HepG2 (cell line): ENCODE data around the gene KCTD4. TPM values are rescaled to one million over a fixed set of nuclear protein-coding genes. Genes with fewer than 3 reads are reported as not detected.

ENCODE experiments used
- ATAC-seq: fragments of 200-7000 bp; cut with Tn5 transposase; 3 replicates; pipeline ENCODE4 v1.9.1; 2020; ENCODE audit warnings: mild to moderate bottlenecking, moderate library complexity
- BruUV-seq: library from RNA; stranded (reverse); fragments of 400-500 nt; replicated peaks from 2 replicates; lab custom pipeline; 2021; lab: Mats Ljungman, UMichigan
- CTCF ChIA-PET: fragments of 300-600 bp; formaldehyde crosslinking; extraction: SDS; loops from one replicate; lab custom pipeline; 2021; ENCODE audit warnings: low total read pairs, inconsistent platforms, low intra/inter-chr PET ratio; lab: Yijun Ruan, JAX
- POLR2A ChIA-PET: fragments of 350-600 bp; sonication (Branson Sonifier 250); formaldehyde crosslinking; loops from one replicate; lab custom pipeline; 2020; ENCODE audit warnings: antibody characterized with exemption, inconsistent platforms; lab: Yijun Ruan, JAX
- DNase-seq: peaks from one replicate; pipeline ENCODE4 v3.0.0-alpha.2; 2015; ENCODE audit warnings: low spot score
- FAIRE-seq: peaks from 3 replicates; lab custom pipeline; 2011; peaks lifted over from hg19 to GRCh38; lab: Jason Lieb, UNC
- H2AFZ ChIP-seq: one replicate; pipeline ENCODE4 v1.6.1; 2011; ENCODE audit warnings: low read length, inconsistent platforms
- H3K27ac ChIP-seq: fragments of 300-600 bp; 3 replicates; pipeline ENCODE4 v1.8.0; 2011; ENCODE audit warnings: mixed run types, mild to moderate bottlenecking, mixed read lengths, low read length, inconsistent platforms; ENCODE audit not compliant: insufficient read depth; ENCODE audit errors: extremely low read length
- H3K27me3 ChIP-seq, 2 experiments: fragments of 200-600 bp in 1 of 2; 2 replicates in 1 of 2; 3 replicates in 1 of 2; pipeline versions ENCODE4 v1.6.0 to v1.8.0; 2011; ENCODE audit warnings: low read length in 2 of 2, mild to moderate bottlenecking in 2 of 2, moderate library complexity in 2 of 2, inconsistent platforms in 1 of 2; ENCODE audit not compliant: insufficient read depth in 2 of 2, control insufficient read depth in 1 of 2
- H3K36me3 ChIP-seq, 2 experiments: fragments of 200-600 bp in 1 of 2; replicated peaks in 1 of 2; 2 replicates in 1 of 2; 3 replicates in 1 of 2; pipeline versions ENCODE4 v1.5.1 to v1.8.0; 2011; ENCODE audit warnings: low read length in 2 of 2, inconsistent platforms in 1 of 2; ENCODE audit not compliant: insufficient read depth in 2 of 2, control insufficient read depth in 1 of 2
- H3K4me1 ChIP-seq: 2 replicates; pipeline ENCODE4 v1.5.1; 2012; ENCODE audit warnings: low read length, inconsistent platforms; ENCODE audit not compliant: insufficient read depth
- H3K4me2 ChIP-seq: 2 replicates; pipeline ENCODE4 v1.6.0; 2011; ENCODE audit warnings: low read depth, low read length, inconsistent platforms
- H3K4me3 ChIP-seq, 3 experiments: fragments of 200-600 bp in 1 of 3; sonication (generic), shearing (Covaris generic) in 1 of 3; replicated peaks in 1 of 3; 2 replicates each; pipeline ENCODE4 v1.5.1; 2011 to 2016; ENCODE audit warnings: low read length in 3 of 3, inconsistent platforms in 2 of 3, low read depth in 2 of 3, mild to moderate bottlenecking in 2 of 3, control low read depth in 1 of 3, mixed read lengths in 1 of 3; ENCODE audit not compliant: insufficient read depth in 1 of 3
- H3K79me2 ChIP-seq: one replicate; pipeline ENCODE4 v1.6.1; 2011; ENCODE audit warnings: low read length, inconsistent platforms; ENCODE audit not compliant: insufficient read depth
- H3K9ac ChIP-seq: 2 replicates; pipeline ENCODE4 v1.6.0; 2011; ENCODE audit warnings: mild to moderate bottlenecking, low read depth, low read length, inconsistent platforms; ENCODE audit not compliant: insufficient read depth
- H3K9me3 ChIP-seq: 2 replicates; pipeline ENCODE4 v1.5.1; 2012; ENCODE audit warnings: mild to moderate bottlenecking, low read length
- H4K20me1 ChIP-seq: 2 replicates; pipeline ENCODE4 v1.6.0; 2011; ENCODE audit warnings: inconsistent platforms, mild to moderate bottlenecking, low read length, moderate library complexity; ENCODE audit not compliant: insufficient read depth
- CBX5 ChIP-seq: sonication (generic); formaldehyde crosslinking; IDR thresholded peaks from 2 replicates; pipeline ENCODE4 v1.4.0; 2020; ENCODE audit warnings: missing genetic modification reagents, borderline replicate concordance
- FOSL1 ChIP-seq: sonication (generic); formaldehyde crosslinking; IDR thresholded peaks from 2 replicates; pipeline ENCODE4 v1.9.0; 2021; ENCODE audit warnings: missing genetic modification reagents, borderline replicate concordance
- FOXK1 ChIP-seq: sonication (generic); formaldehyde crosslinking; IDR thresholded peaks from 2 replicates; pipeline ENCODE4 v1.4.0; 2020; ENCODE audit warnings: low read depth, missing genetic modification reagents, borderline replicate concordance
- HNF4A ChIP-seq: sonication (generic); formaldehyde crosslinking; IDR thresholded peaks from 2 replicates; pipeline ENCODE4 v1.4.0; 2020; ENCODE audit warnings: missing genetic modification reagents
- IKZF4 ChIP-seq: sonication (generic); formaldehyde crosslinking; IDR thresholded peaks from 2 replicates; pipeline ENCODE4 v1.5.1; 2020; ENCODE audit warnings: borderline replicate concordance, mild to moderate bottlenecking, low read depth, missing genetic modification reagents; ENCODE audit errors: not compliant biosample characterization
- KDM2A ChIP-seq: sonication (generic); formaldehyde crosslinking; IDR thresholded peaks from 2 replicates; pipeline ENCODE4 v1.4.0; 2020; ENCODE audit warnings: low read depth, missing genetic modification reagents, borderline replicate concordance
- KLF9 ChIP-seq: IDR thresholded peaks from 2 replicates; pipeline ENCODE4 v1.6.1; 2016; ENCODE audit warnings: low read depth
- NFYB ChIP-seq: sonication (generic); formaldehyde crosslinking; IDR thresholded peaks from 2 replicates; pipeline ENCODE4 v1.4.0; 2020; ENCODE audit warnings: missing genetic modification reagents
- POLR2G ChIP-seq: fragments of 200-400 bp; formaldehyde crosslinking; IDR thresholded peaks from 2 replicates; pipeline ENCODE4 v1.6.1; 2018; ENCODE audit warnings: mild to moderate bottlenecking, low read depth, low read length, moderate library complexity
- SMAD9 ChIP-seq: sonication (generic); formaldehyde crosslinking; IDR thresholded peaks from 2 replicates; pipeline ENCODE4 v1.5.1; 2020; ENCODE audit warnings: mild to moderate bottlenecking, missing genetic modification reagents
- SNAPC2 ChIP-seq: sonication (generic); formaldehyde crosslinking; IDR thresholded peaks from 2 replicates; pipeline ENCODE4 v1.8.1; 2022; ENCODE audit warnings: mild to moderate bottlenecking, missing genetic modification reagents
- STAT5B ChIP-seq: sonication (generic); formaldehyde crosslinking; IDR thresholded peaks from 2 replicates; pipeline ENCODE4 v1.4.0; 2020; ENCODE audit warnings: missing genetic modification reagents
- TEAD3 ChIP-seq: optimal IDR thresholded peaks from 2 replicates; pipeline ENCODE3; 2016; ENCODE audit warnings: borderline replicate concordance
- ZNF160 ChIP-seq: sonication (generic); formaldehyde crosslinking; IDR thresholded peaks from 2 replicates; pipeline ENCODE4 v1.8.0; 2022; ENCODE audit warnings: mild to moderate bottlenecking, inconsistent platforms, missing genetic modification reagents
- ZNF510 ChIP-seq: sonication (generic); formaldehyde crosslinking; IDR thresholded peaks from 2 replicates; pipeline ENCODE4 v1.4.0; 2020; ENCODE audit warnings: low read depth, mild to moderate bottlenecking, missing genetic modification reagents
- ZNF563 ChIP-seq: sonication (generic); formaldehyde crosslinking; IDR thresholded peaks from 2 replicates; pipeline ENCODE4 v1.8.0; 2022; ENCODE audit warnings: mild to moderate bottlenecking, moderate library complexity, missing genetic modification reagents
- WGBS: methylation state at CpG from one replicate; pipeline ENCODE4 v1.1.6; 2017; ENCODE audit warnings: low lambda C conversion rate; 5-methylcytosine and 5-hydroxymethylcytosine counted together
- in situ Hi-C: cut with HindIII; loops from 2 replicates; pipeline ENCODE4 v1.10.0; 2017; ENCODE audit warnings: low pct_unique_long_range_greater_than_20kb; ENCODE audit not compliant: extremely low pct_ligation_motif_present
- intact Hi-C: fragments of 100-400 bp; cut with micrococcal nuclease; formaldehyde crosslinking; loops from one replicate; pipeline ENCODE4 v1.10.0; 2022; ENCODE audit not compliant: unreplicated experiment
- polyA plus RNA-seq, 8 experiments: library from polyadenylated mRNA; depleted of rRNA in 3 of 8; stranded (reverse) in 7 of 8; unstranded in 1 of 8; fragments of >200 nt; fragmentation: Illumina TruSeq in 4 of 8; extraction: Trizol in 4 of 8; gene quantifications; 2 replicates each; pipeline versions ENCODE4 v1.2.1 to v1.2.3, GENCODE V29; 2011 to 2016; ENCODE audit warnings: low read depth in 4 of 8, missing spikeins in 1 of 8, mixed read lengths in 1 of 8; ENCODE audit not compliant: insufficient read depth in 1 of 8
- total RNA-seq, 5 experiments: library from RNA; depleted of rRNA; stranded (reverse); fragments of >200 nt; fragmentation: Illumina TruSeq; extraction: Trizol; gene quantifications; 2 replicates each; pipeline ENCODE4 v1.2.3, GENCODE V29; 2016; ENCODE audit warnings: low read depth in 1 of 5
- TF ChIP-seq, protein P1 (sequence below): sonication (generic); formaldehyde crosslinking; IDR thresholded peaks from 2 replicates; pipeline ENCODE4 v1.4.0; 2020; ENCODE audit warnings: mild to moderate bottlenecking, missing genetic modification reagents

The KCTD4 gene
- total and polyA plus RNA-seq, 2 of the 13 experiments (the other 11 are each of a cell fraction or from before 2014, with no cell fraction given) = not detected

DNA sequence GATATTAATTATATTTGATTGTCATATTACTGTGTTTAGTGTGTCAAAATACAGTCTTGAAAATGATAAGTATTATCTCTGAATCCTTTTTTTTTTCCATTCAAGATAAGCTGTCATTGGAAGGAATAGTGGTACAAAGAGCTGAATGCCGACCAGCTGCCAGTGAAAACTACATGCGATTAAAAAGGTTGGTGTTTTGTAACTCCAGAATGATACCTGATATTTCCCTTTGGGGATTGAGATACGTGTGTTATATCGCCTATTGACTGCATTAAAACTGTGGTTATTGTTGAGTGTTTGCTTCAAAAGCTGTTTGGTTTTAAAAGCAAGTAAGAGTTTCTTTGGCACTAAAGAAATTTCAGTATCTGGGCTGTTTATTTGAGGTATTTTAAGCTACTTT lies 6.5 kb upstream of the KCTD4 start:
- Histone ChIP-seq H3K4me1 (no peaks in the 10 kb centered on the region), H3K27ac (no peak overlapping the region), H3K79me2 (no peaks in the 10 kb centered on the region), H3K36me3 (peaks cover 2 to 19% of the 10 kb centered on the region in 2 experiments; a peak in 3 of 5 replicates), H3K4me2 (no peak overlapping the region), H3K9ac (no peak overlapping the region), H3K27me3 (no peaks in the 10 kb centered on the region), H3K9me3 (no peaks in the 10 kb centered on the region), H4K20me1 (no peaks in the 10 kb centered on the region), H2AFZ (no peak overlapping the region), H3K4me3 (no peak overlapping the region)
- ATAC-seq (no peak), FAIRE-seq (no peak), DNase-seq (no peak)
- ChIA-PET CTCF (no interaction called here), POLR2A (interaction anchor here (0.6 to 0.7 kb wide), 2 partner anchors 35 to 802 kb away, joined by 3 read pairs; no protein-coding TSS in a partner anchor)
- no peak for TF ChIP-seq ZNF563 (CRISPR knock-in tag)
- TF ChIP-seq KDM2A = no peak
- no peak for TF ChIP-seq POLR2G
- TF ChIP-seq NFYB (CRISPR knock-in tag) = no peak
- WGBS = 97% methylated on average over 4 of the region's 4 CpGs
- intact Hi-C loops (no loop called here), in situ Hi-C loops (no loop called here)
- BruUV-seq = no TSS peak

DNA sequence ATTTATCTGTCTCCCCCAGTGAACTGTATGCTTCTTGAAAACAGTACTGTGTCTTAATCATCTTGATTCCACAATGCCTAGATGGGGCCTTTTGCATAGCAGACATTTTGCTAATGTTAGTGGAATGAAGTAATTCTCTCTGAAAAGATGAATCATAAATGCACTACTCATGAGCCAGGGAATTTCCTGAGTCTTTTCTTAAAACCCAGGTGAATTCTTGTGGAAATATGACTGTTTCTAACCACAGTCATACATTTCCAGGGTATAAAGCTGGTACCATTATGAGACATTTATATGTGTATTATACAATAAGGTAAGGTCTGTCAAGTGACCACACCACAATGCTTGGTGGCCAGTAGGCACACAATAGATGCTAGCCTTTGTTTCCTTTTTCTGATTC lies 5.5 kb upstream of the KCTD4 start:
- no peaks in the 10 kb centered on the region for H3K9me3 ChIP-seq
- no peak overlapping the region for H3K4me2 ChIP-seq
- no peak overlapping the region for H2AFZ ChIP-seq
- H3K27me3 ChIP-seq = no peaks in the 10 kb centered on the region
- H3K4me1 ChIP-seq = no peaks in the 10 kb centered on the region
- peaks cover 2 to 19% of the 10 kb centered on the region in 2 experiments; a peak in 3 of 5 replicates for H3K36me3 ChIP-seq
- no peaks in the 10 kb centered on the region for H4K20me1 ChIP-seq
- FAIRE-seq = no peak
- POLR2A ChIA-PET = no interaction called here
- no TSS peak for BruUV-seq
- intact Hi-C loops (no loop called here), in situ Hi-C loops (no loop called here)
- CTCF ChIA-PET = no interaction called here
- no peak overlapping the region for H3K4me3 ChIP-seq
- no peaks in the 10 kb centered on the region for H3K79me2 ChIP-seq
- no peak for ATAC-seq
- no peak overlapping the region for H3K27ac ChIP-seq
- H3K9ac ChIP-seq = no peak overlapping the region
- no peak for DNase-seq
- TF ChIP-seq ZNF160 (CRISPR knock-in tag) (no peak), STAT5B (CRISPR knock-in tag) (no peak), HNF4A (CRISPR knock-in tag) (no peak), SMAD9 (CRISPR knock-in tag) (no peak), KLF9 (CRISPR knock-in tag) (no peak), FOSL1 (CRISPR knock-in tag) (no peak), TEAD3 (no peak), IKZF4 (CRISPR knock-in tag) (no peak), ZNF510 (CRISPR knock-in tag) (no peak), FOXK1 (CRISPR knock-in tag) (no peak), CBX5 (no peak), SNAPC2 (CRISPR knock-in tag) (no peak)
- TF ChIP-seq, protein P1, sequence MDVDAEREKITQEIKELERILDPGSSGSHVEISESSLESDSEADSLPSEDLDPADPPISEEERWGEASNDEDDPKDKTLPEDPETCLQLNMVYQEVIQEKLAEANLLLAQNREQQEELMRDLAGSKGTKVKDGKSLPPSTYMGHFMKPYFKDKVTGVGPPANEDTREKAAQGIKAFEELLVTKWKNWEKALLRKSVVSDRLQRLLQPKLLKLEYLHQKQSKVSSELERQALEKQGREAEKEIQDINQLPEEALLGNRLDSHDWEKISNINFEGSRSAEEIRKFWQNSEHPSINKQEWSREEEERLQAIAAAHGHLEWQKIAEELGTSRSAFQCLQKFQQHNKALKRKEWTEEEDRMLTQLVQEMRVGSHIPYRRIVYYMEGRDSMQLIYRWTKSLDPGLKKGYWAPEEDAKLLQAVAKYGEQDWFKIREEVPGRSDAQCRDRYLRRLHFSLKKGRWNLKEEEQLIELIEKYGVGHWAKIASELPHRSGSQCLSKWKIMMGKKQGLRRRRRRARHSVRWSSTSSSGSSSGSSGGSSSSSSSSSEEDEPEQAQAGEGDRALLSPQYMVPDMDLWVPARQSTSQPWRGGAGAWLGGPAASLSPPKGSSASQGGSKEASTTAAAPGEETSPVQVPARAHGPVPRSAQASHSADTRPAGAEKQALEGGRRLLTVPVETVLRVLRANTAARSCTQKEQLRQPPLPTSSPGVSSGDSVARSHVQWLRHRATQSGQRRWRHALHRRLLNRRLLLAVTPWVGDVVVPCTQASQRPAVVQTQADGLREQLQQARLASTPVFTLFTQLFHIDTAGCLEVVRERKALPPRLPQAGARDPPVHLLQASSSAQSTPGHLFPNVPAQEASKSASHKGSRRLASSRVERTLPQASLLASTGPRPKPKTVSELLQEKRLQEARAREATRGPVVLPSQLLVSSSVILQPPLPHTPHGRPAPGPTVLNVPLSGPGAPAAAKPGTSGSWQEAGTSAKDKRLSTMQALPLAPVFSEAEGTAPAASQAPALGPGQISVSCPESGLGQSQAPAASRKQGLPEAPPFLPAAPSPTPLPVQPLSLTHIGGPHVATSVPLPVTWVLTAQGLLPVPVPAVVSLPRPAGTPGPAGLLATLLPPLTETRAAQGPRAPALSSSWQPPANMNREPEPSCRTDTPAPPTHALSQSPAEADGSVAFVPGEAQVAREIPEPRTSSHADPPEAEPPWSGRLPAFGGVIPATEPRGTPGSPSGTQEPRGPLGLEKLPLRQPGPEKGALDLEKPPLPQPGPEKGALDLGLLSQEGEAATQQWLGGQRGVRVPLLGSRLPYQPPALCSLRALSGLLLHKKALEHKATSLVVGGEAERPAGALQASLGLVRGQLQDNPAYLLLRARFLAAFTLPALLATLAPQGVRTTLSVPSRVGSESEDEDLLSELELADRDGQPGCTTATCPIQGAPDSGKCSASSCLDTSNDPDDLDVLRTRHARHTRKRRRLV = no peak
